GM18951 (cell line): ENCODE data around the gene CDC25B.

Source experiments
- POLR2A ChIP-seq: IDR thresholded peaks from 4 replicates; pipeline ENCODE4 v1.6.1; 2011; ENCODE audit warnings: mild to moderate bottlenecking; ENCODE audit not compliant: insufficient read length, insufficient read depth; ENCODE audit errors: extremely low read depth
- in situ Hi-C: fragments of 300-500 bp; cut with MboI; formaldehyde crosslinking; loops from one replicate; pipeline ENCODE4 v1.12.0; 2022; ENCODE audit warnings: low sequenced_read_pairs, mixed read lengths, inconsistent platforms; ENCODE audit not compliant: unreplicated experiment

Gene CDC25B

DNA sequence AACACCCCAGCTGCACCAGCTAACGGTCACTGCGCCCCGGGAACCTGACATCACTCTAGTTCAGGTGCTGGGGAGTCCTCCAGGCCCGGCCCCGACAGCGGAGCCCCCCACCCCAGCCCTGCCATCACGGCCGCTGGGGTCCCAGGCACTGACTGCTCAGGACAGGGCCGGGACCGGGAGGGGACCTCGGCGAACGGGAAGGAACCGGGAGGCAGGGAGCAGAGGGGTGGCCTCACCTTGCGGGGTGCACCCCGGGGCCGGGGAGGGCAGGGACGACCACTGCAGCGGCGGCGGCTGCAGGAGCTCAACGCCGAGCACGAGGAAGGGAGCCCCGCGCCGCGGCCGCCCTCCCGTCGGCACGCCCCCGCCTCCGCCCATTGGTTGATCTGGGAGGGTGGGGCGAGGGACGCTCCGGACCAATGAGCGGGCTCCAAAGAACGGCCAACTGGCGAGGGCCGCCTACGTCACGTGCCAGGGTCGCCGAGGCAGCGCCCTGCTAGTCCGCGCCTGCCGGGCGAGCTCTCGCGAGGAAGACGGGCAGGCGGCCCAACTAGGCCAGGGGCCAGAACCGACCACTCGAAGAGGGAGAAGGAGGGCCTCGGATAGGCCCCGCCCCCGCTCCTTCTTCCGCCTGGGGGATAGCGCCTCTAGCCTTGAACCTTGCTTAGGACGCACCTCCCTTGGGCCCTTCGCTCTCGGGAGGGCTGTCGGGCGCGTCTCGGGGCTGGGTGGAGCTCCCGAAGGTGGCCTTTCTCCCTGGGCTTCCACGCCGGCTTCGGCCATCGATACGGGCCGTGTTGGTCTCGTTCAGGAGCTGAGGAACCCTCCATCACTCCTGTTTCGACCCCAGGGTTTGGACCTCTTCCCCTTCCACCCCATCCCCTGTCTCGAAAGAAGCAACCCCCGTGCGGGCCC is 28.4 kb upstream of the CDC25B start, which contains the start of gene ADISSP:
TSS of gene ADISSP (minus strand) at position 327 of the 915 bp plus-strand sequence. CDS start 7,653 bp downstream, outside the sequence.
- TF ChIP-seq POLR2A = peak; percentile 78
- in situ Hi-C loops = no loop called here

DNA sequence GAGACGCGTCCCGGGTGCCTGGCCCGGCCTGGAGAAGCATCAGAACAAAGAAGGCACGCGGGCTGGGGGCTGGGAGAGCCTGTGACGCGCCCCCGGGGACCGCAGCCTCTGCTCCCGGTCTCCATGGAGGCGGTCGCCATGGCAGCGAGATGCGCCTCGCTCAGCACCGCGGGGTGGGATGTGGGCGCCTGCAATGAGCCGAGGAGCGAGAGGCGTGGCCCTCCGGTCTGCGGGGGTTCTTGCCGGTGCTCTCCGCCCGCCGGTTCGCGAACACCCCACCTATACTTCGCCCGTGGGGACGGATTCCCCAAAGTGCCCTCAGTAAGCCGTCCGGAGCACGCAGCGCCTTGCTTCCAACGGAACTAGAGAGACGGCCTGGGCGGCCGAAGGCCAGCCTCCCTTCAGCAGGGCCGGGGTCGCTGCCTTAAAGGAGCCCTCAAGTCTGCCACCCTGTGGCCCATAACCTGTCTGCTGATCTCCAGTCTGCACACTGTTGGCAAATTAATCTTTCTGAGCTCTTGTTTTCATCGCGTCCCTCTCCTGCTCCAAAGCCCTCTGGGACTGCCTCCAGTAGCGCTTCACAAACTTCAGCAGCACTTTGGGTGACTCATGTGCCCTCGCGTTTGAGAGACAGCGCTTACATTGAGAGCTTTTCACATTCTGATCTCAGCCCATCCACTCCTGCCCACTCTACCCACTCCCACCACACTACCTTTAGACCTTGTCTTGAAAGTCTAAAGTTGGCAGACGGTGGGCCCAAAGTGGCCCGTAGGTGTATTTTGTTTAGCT is 27.6 kb upstream of the CDC25B start:
- TF ChIP-seq POLR2A = no peak
- in situ Hi-C loops = no loop called here

DNA sequence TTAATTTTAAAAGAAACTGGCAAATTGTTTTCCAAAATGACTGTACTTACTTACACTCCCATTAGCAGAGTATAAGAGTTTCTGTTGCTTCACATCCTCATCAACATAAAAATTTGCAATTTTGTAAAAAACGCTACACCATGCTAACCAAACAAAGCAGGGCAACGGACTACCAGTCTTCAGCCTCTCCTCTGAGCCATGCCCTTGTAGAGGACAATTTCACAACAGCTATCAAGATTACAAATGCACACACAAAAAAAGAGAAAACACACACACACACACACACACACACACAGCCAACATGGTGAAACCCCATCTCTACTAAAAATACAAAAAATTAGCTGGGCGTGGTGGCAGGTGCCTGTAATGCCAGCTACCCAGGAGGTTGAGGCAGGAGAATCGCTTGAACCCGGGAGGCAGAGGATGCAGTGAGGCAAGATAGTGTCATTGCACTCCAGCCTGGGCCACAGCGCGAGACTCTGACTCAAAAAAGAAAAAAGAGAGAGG is 24.5 kb upstream of the CDC25B start:
- no peak for TF ChIP-seq POLR2A
- in situ Hi-C loops = no loop called here

DNA sequence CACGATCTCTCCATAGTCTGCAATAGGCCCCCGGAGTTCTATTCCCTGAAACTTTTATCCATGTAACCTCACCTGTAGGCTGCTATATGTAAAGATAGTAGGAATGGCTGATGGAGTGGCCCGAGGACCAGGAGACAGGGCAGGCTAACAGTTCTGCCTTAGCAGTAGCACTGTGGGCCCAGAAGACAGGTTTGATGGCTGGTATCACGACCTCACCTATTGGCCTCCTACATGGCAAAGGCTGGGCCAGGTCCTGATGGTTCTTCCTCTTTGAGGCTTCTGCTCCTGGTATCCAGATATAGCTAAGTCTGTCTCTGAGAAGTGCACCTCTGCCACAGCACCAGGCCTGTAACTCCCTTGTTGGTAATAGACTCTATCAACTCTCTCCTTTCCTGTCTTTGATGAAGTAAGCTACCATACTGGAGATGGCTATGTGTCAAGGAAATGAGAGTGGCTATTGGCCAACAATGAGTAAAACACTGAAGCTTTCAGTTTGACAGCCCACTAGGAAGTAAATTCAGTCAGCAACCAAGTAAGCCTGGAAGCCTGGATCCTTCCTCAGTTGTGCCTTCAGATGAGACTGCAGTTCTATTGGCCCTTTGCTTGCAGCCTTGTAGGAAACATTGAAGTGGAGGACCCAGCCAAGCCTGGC is 20.5 kb upstream of the CDC25B start:
- TF ChIP-seq POLR2A = no peak
- in situ Hi-C loops = no loop called here

DNA sequence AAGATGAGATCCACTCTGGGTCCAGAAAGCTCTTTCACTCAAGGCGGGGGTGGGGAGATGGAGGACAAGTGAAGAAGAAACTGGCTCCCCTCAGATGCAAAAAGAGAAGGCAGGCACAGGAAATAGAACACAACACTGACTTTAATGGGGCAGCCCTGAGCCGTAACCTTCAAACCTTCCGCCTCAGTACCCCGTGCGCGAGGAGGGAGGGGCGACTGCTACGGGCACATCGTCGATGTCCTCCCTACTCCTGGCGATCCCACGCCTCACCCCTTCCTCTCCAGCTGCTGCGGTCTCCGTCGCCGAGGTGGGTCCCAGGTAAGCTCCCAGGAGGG is 18.8 kb upstream of the CDC25B start:
- in situ Hi-C loops = no loop called here

DNA sequence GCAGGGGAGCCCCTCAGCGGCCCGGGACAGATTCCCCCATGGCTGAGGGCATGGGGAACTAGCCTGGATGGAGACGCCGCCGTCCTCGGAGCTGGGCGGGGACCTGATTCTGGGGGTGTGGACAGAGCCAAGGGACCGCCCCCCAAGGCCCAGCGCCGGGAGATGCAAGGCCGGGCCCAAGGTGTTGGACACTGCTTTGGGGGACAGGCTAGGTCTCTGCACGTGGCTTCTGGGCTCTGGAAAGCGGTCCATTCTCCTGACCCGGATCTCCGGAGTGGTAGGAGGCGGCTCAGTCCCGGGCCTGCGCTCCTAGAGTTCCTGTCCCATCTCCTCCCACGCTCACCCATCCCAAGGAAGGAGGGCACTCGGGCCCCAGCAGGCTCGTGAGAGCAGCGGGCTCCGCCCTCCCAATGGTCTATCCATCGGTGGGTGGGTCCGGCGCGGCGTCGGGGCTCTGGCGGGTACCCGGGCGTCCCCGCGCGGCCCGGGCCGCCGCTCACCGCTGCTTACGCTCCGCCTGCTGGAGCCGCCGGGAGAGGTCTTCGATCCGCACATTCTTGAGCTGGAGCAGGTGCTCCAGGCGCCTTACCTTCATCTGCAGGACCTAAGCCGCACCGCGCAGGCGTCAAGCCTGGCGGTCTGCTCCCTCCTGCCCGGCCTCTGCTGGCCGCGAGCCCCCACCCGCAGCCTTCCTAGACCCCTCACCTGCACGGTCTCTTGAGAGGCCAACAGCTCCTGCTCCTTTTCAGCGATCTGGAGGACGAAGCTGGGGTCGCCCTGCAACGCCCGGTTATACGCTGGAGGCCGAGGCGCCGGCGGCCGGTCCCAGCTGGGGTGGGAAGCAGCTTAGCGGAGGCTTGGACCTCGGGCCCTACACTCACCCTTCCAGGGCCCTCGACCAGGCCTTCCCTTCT is 18.1 kb upstream of the CDC25B start:
- no peak for TF ChIP-seq POLR2A
- in situ Hi-C loops = no loop called here

More for the DNA sequence above, 18.8 kb upstream of the CDC25B start:
- TF ChIP-seq POLR2A = no peak

DNA sequence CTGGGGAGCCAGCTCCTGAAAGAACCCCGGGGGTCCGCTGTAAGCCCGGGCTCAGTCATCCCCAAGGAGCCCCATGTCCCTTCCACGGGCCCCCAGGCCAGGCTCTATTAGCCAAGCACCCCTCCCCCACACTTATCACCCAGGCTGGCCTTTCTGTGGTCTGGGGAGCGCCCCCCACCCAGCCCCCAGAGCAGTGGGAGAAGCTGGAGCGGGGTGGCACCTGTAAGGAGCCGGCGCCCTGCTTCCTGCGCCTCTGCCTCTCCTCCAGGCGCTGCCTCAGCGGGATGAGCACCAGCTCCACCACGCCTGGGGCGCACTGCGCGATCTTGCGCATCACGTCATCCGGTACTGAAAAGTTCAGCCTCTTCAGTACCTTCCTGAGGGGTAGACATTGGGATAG is 17.1 kb upstream of the CDC25B start:
- in situ Hi-C loops = no loop called here
- no peak for TF ChIP-seq POLR2A

DNA sequence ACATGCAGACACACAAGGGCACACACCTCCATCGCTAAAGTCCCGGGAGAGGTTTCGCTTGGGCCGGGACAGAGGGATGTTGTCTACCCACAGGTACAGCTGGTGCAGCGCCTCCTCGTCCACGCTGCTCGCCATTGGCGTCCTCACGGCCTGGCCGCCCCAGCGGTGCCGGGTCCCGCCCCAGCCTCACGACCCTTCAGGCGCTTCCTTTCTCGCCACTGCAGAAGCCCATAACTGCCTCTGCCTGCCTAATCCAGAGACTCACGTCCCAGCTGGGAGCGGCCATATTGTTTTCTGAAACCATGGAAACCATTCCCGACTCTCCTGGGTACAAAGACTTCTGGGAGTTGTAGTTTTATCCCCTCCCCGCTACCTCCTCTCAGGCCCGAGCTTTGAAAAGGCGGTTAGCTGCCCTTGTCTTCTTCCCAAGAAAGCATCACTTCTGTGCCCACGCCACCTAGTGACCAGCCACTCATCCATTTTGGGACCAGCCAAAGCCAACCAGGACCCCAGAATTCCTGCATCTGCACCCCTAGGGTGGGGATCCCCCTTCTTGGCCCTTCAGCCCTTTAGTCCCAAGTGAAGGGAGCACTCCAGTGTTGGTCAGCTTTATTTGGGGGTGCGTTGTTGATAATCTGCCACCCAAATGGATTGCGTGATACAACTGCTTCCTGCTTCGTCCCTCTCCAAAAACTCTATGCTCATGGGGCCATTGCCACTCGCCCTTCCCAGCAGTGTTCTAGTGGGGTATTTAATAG is 14.8 kb upstream of the CDC25B start, which contains the start of gene SPEF1:
TSS of gene SPEF1 (minus strand) at position 296 of the 758 bp plus-strand sequence. CDS start at position 135, 161 bp downstream.
- in situ Hi-C loops = no loop called here
- TF ChIP-seq POLR2A = no peak

DNA sequence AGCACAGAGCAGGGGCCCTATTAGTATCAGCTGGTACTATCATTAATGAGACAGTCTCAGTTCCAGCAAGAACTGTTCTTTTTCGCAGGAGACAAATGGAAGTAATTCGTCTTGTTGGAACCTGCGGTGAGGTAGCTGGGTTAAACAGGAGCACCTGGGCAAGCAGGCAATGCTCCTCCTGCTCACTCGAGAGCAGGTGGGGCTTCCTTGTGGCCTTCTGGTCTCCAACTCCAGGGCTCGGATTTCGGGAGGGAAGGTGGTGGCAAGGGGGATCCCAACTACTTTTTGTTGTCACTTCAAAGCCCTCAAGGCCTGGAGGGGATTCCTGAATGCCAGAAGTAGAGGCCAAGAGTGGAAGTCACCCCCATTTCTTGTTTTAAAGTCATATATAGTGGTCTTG is 13.5 kb upstream of the CDC25B start:
- no peak for TF ChIP-seq POLR2A
- in situ Hi-C loops = no loop called here

DNA sequence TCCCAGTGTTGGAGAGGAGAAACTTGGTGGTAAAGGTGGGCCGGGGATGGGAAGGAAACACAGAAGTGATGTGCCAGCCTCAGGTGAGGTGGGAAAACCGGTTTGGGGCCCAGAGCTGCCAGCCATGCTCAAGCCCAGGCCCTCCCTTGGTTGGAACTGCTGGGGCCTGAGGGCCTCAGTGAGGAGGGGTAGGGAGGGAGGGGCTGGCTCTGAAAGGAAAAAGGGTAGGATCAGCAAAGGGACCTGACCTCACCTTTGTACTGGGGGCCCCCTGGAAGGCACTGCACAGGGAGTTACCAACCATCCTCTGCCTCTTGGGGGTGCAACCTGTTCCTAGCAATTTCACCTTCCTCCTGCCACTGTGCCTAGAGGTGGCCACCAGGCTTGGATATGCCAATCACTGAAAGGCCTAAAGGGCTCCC is 13.0 kb upstream of the CDC25B start:
- no peak for TF ChIP-seq POLR2A
- in situ Hi-C loops = no loop called here

DNA sequence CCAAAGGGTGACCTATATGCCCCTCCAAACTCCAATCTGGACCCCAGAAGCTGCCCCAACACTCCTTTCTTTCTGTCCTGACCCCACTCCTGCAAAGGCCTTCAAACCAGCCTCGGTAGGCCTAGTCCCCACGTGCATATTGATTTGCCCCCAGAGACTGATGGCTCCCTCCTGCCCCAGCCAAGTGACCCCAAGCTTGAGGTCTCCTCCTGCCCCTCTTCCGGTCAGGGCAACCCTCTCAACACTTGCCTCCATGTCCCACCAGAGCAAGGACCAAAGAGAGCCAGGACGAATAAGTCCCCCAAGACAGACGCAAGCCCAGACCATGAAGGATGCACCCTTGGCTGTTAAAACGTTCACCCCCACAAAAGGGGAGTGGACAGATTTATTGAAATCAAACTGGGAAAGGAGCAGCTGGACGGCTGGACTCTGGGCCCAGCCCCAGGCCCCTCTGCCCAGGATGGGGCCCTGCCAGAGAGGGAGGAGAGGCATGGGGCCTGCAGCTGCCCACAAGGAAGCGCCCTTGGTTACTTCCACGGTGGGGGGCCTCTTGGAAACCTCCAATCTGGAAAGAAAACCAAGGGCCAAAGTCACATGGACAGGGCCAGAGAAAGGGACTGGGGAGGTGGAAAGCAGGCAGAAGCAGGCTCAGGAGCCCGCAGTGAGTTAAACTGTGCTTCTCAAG is 12.5 kb upstream of the CDC25B start:
- no peak for TF ChIP-seq POLR2A
- in situ Hi-C loops = no loop called here
